Motor neuron (in vitro differentiated cells): ENCODE results near the gene RAB31. TPM values are rescaled to one million over a fixed set of nuclear protein-coding genes. Genes with fewer than 3 reads are reported as not detected.
A peak's percentile ranks its signal among the peaks of the same experiment; 100 is the strongest.

ENCODE experiments used
- ATAC-seq, 8 experiments: fragments of 200-7000 bp; cut with Tn5 transposase; replicated peaks in 6 of 8; 2 replicates each; pipeline ENCODE4 v1.8.0; 2021; ENCODE audit warnings: mild to moderate bottlenecking in 8 of 8, moderate library complexity in 8 of 8
- H3K27ac ChIP-seq, 2 donors: fragments of 250-450 bp; sonication (Bioruptor Pico); 2 replicates each; pipeline ENCODE4 v1.9.0; 2021; ENCODE audit warnings: antibody characterized with exemption in 2 of 2, mild to moderate bottlenecking in 2 of 2, moderate library complexity in 1 of 2
- H3K4me1 ChIP-seq, 2 donors: fragments of 250-450 bp; sonication (Bioruptor Pico); replicated peaks in 1 of 2; 2 replicates each; pipeline ENCODE4 v1.6.1; 2021; ENCODE audit warnings: antibody characterized with exemption in 2 of 2, mild to moderate bottlenecking in 2 of 2, moderate library complexity in 1 of 2
- H3K4me3 ChIP-seq, 5 donors: fragments of 250-450 bp; sonication (Bioruptor Pico); 2 replicates each; pipeline ENCODE4 v1.9.0; 2021; ENCODE audit warnings: antibody characterized with exemption in 5 of 5, mild to moderate bottlenecking in 5 of 5, moderate library complexity in 4 of 5
- WGBS, 10 experiments: fragments of 450-650 bp; shearing (Covaris generic); methylation state at CpG; one replicate each; pipeline ENCODE4 v1.0.0; 2022; 5-methylcytosine and 5-hydroxymethylcytosine counted together
- in situ Hi-C, 9 experiments: fragments of 400-800 bp; cut with MboI; loops; one replicate each; pipeline ENCODE4 v1.15.0; 2021; ENCODE audit warnings: low sequenced_read_pairs in 9 of 9, low pct_unique_long_range_greater_than_20kb in 2 of 9; ENCODE audit not compliant: unreplicated experiment in 9 of 9
- total RNA-seq, 8 experiments: library from RNA; unstranded; fragments of 300-600 nt; gene quantifications; 2 replicates each; pipeline versions ENCODE4 v1.2.3 to v1.2.4, GENCODE V29; 2022

RAB31 gene
- total RNA-seq, 8 experiments from 2014 or later, result 2.8 to 55.2 (median 21.1) TPM

DNA sequence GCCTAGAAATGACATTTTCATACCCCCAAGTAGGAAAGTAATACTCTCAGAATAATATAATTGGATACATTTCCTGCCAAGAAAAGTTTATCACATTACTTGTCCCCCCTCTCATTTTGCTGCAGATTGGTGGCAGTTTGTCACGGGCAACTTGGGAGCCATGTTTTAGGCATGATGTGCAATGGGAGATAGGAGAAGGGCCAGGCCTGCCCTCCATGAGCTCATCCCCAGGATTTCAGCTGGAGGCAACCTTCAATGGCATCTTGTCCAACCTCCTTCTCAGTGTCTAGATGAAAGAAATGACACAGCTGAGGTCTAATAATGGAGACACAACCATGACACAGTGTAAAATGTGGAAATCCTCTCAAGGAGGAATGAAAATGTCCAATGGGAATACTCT, 11.4 kb upstream of the RAB31 start:
- Histone ChIP-seq H3K27ac (no peak overlapping the region), H3K4me1 (no peaks in the 10 kb centered on the region), H3K4me3 (no peak overlapping the region)
- in situ Hi-C loops, result no loop called here
- no peak for ATAC-seq
- WGBS, 10 experiments, result 71 to 80% methylated on average over 1 of the region's 1 CpG; no CpG with 5 or more reads in 8 of the 10 experiments

DNA sequence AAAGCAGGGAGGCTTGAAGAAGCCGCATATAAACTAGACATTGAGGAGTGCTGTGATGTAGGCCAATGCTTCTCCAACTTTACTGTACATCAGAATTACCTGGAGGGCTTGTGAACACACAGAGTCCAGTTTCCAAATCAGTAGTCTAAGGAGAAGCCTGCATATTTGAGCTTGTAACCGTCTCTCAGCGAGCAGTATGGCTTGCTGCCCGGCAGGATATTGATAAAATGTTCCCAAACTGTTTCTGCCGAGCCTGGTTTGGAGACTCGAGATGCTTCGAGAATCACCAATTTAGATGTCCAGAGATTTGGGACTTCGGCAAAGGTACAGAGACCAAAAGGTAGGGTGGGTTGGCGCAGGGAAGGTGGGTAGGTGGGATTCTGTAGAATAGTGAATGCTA, 11.0 kb upstream of the RAB31 start:
- in situ Hi-C loops, result no loop called here
- no peak overlapping the region for H3K27ac ChIP-seq
- H3K4me3 ChIP-seq, result no peak overlapping the region
- ATAC-seq, result no peak
- H3K4me1 ChIP-seq, result no peaks in the 10 kb centered on the region
- WGBS, 10 experiments, result 79 to 100% (median 97%) methylated on average over 1 to 8 of the region's 9 CpGs; no CpG with 5 or more reads in 2 of the 10 experiments

DNA sequence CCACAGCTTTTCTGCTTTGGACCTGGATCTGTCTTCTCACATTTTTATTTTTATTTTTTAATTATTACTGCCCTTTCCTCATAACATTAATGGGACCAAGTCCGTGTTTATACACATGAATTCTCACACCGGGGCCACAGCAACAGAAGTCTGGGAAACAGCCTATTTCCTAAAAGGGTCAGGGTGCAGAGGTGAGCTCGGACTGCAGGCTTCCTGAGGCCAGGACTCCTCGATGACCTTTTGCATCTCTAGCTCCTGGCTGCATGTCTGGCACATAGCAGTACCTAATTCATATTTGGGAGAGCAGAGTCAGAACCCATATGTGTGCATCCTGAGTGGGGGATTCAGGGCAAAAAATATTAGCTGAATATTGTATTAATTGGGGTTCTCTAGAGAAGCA, 9.6 kb upstream of the RAB31 start:
- Histone ChIP-seq H3K27ac (no peak overlapping the region), H3K4me3 (no peak overlapping the region), H3K4me1 (no peaks in the 10 kb centered on the region)
- 40 to 95% (median 80%) methylated on average over 1 to 4 of the region's 4 CpGs; no CpG with 5 or more reads in 3 of the 10 experiments for WGBS, 10 experiments
- in situ Hi-C loops, result no loop called here
- no peak for ATAC-seq

DNA sequence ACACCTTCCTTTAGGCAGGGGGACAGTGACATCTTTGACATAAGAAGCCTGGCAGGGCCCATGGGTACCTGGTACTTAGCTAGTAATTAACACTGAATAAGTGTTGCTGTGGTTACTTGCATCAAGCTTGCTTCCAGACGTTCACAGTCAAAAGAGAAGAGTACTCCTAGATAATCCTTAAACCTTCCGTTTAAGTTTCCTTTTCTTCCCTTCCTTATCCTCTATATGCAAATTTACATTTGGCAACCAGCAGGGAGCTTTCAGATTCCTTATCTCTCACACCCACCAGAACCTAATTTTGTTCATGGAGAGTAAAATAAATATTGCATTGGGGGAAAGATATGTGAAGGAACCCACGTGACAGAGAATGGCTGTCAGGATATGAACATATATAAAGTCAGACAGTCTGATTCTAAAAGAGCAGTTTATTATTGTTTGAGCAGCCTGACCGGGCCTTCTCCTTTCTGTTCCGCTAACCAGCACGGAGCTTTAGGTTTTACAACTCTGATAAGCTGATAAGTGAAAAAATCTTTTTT, 7.8 kb upstream of the RAB31 start:
- ATAC-seq, result peak in 2 of 8 experiments; percentile 15 to 18
- H3K4me3 ChIP-seq, result no peak overlapping the region
- 30 to 96% (median 69%) methylated on average over 2 to 6 of the region's 6 CpGs for WGBS, 10 experiments
- peaks cover 0 to 3% of the 10 kb centered on the region in 2 donors for H3K4me1 ChIP-seq
- in situ Hi-C loops, result loop anchor here in 1 of 9 experiments (25.0 kb wide), 1 partner anchor 237 kb away; no protein-coding TSS in a partner anchor
- no peak overlapping the region for H3K27ac ChIP-seq

DNA sequence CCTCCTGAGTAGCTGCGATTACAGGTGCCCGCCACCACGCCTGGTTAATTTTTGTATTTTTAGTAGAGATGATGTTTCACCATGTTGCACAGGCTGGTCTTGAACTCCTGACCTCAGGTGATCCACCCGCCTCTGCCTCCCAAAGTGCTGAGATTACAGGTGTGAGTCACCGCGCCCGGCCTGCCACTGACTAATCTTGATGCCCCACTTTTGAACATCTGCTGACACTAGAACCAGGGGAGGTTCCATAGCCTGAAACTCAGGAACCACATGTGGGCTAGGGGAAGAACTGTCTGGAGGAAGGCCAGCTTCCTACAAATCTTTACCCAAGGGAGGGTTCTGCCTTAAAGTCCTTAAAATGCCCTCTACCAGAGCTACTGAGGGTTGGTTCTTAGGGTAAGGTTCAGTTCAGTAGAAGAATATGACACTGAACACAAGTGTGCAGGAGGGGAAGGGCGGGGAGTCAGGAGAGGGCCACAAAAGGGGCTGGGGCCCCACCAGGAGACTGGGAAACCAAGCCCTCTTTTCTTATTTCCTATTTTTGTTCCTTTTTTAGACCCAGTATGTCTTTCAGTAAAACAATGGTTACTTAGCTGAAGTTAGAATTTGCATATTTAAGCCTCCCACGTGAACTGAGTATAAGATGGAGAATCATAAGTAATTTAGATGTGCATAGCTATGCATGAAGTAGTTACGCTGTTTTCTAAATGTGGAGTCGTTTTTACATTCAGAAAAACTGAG, 6.3 kb upstream of the RAB31 start:
- peak in 3 of 8 experiments; percentile 21 to 44 (median 26) for ATAC-seq
- H3K4me3 ChIP-seq, result no peak overlapping the region
- WGBS, 10 experiments, result 0 to 100% (median 69%) methylated on average over 1 to 7 of the region's 11 CpGs; no CpG with 5 or more reads in 1 of the 10 experiments
- in situ Hi-C loops, result loop anchor here in 1 of 9 experiments (25.0 kb wide), 1 partner anchor 236 kb away; no protein-coding TSS in a partner anchor
- H3K4me1 ChIP-seq, result peaks cover 0 to 3% of the 10 kb centered on the region in 2 donors
- H3K27ac ChIP-seq, result no peak overlapping the region

DNA sequence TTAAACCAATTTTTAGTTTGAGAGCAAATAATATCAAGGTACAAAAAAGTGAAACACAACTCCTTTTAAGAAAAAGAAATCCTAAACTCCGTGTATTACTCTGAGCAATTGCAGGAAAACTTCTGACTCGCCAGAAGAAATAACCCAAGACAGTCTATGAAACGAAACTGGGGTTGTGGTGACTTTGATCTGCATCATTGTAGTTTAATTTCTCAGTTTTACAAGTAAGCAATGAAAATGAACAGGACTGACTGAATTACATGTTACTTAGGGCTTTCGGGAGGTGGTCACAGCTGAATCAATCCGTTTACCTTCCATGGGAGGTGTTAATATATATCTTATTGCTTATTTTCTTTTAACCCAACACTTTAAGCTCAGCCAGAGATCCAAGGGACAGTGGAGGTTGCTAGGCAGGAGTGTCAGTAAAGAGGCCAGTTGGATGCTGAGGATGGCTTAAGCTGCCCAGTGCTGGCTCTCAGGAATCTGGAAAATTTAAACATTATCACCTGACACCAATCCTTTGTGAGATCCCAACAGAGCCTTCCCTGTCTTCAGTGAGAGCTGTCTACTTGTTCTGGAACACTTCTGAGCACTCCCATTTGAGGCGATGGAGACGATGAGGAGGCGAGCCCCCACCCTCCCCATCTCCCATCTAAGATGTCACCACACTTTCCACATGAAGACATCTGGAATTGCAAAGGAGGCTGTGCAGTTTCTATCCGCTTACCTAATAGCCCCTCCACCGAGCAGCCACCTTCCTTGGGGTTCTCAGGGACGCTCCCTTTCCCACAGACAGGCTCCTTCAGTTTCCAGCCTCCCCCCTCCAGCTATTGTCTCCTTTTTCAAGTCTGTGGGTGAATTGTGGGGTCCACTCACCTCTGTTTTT, 3.6 kb upstream of the RAB31 start:
- ATAC-seq, result peak in 1 of 8 experiments; percentile 3
- WGBS, 10 experiments, result 63 to 100% (median 92%) methylated on average over 1 to 10 of the region's 11 CpGs
- Histone ChIP-seq H3K4me3 (no peak overlapping the region), H3K4me1 (peaks cover 3 to 10% of the 10 kb centered on the region in 2 donors), H3K27ac (no peak overlapping the region)
- in situ Hi-C loops, result loop anchor here in 1 of 9 experiments (25.0 kb wide), 1 partner anchor 233 kb away; no protein-coding TSS in a partner anchor

DNA sequence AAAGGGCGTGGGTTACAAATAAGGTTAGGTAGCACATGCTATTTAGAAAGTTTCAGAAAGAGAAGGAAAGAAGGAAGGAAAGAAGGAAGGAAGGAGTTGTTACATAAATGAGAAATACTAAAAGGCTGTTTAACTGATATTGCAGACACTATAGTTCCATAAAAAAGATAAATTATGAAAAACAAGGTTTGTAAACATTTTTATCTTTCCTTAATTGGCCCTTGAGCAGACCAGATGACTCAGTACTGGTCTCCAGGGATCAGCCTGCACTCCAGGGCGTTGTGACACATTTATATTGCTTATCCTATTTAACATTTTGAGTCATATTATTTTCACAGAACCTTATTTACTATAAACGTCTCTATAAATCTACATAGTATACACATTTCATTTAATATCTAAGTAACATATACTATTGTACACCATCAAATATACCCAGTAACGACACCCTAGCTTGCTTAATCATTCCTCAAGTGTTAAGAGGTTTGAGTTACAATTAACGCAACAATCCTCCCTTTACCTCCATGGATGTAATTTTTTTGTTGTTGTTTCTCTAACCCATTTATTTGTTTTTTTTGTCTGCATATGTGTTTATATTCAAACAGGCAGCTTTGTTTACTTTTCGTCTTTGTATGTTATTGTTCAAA, 2.8 kb upstream of the RAB31 start:
- WGBS, 10 experiments, result 8 to 100% (median 68%) methylated on average over 1 to 6 of the region's 6 CpGs
- Histone ChIP-seq H3K27ac (no peak overlapping the region), H3K4me3 (no peak overlapping the region), H3K4me1 (peaks cover 3 to 14% of the 10 kb centered on the region in 2 donors)
- peak in 7 of 8 experiments; percentile 10 to 51 (median 37) for ATAC-seq
- in situ Hi-C loops, result loop anchor here in 1 of 9 experiments (25.0 kb wide), 1 partner anchor 232 kb away; no protein-coding TSS in a partner anchor

DNA sequence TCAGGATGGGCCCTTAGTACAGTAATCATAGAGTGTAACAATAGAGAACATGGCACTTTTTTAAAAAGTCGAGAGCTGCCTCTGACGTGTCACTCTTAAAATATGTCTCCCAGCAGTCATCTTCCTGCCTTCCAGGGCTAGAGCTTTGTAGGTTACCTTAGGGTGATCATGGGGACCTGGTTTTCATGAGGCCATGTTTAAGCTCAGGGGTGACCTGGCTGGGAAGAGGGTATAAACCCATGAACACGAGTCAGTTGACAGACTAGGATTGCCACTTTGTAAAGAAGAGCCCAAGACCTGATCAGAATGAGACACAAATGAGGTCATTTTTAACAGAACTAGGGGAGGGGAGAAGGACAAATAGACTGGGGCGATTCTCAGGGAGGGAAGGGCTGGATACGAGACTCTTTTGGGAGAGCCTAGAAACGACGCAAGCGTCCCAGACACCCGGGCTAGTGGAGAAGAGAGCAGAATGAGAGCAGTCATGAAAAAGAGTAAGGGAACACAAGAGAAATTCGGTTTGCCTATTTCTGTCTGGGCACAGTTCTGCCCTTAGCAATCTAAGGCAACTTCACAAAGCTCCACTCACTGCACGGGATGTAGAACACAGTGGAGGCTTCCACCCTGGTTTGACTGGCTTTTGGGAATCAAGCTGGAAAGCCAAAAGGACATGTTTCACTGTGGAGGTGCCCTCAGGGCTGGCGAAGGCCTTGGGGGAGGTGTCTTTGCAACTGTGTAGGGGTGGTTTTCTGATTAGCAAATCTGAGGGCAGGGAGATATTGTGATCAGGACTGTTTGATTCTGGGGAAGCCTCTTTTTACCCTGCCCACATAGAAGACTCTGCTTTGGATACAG, 1.8 kb upstream of the RAB31 start:
- no peak overlapping the region for H3K27ac ChIP-seq
- H3K4me1 ChIP-seq, result peaks cover 3 to 14% of the 10 kb centered on the region in 2 donors
- in situ Hi-C loops, result loop anchor here in 1 of 9 experiments (25.0 kb wide), 1 partner anchor 231 kb away; no protein-coding TSS in a partner anchor
- H3K4me3 ChIP-seq, result no peak overlapping the region
- no peak for ATAC-seq
- 33 to 89% (median 79%) methylated on average over 1 to 7 of the region's 12 CpGs for WGBS, 10 experiments

DNA sequence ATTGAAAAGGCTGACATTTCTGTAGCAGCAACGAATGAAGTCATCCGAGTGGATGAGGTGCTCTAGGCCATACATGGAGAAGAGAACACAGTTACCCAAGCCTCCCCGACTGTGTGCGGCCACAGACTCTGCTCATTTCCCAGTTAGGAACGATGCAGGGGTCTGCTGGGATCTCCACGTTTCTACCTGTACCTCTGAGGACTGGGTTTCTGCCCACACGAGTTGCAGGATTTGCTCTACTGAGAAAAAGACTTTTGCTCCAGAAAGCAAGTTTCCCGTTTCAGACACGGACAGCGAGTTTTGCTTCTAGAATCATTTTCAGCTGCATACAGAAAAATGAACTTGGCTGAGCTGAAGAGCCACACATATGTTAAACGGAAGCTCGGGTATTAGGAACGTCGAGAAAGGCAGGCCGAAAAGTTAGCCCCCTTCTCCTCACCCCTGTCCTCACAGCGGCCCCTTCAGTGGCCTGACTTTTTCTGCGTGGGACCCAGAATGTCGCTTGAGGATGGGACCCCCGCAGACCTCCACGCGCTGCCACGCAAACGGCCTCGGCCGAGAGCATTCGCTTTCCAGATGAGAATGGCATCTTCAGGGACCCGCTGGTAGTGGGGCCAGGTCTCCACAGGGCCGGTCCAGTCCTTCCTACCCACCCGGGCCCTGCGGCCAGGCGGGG, 582 bp upstream of the RAB31 start:
- ATAC-seq, result peak in 2 of 8 experiments; percentile 3 to 4
- H3K4me1 ChIP-seq, result peaks cover 3 to 14% of the 10 kb centered on the region in 2 donors
- WGBS, 10 experiments, result 27 to 90% (median 47%) methylated on average over 1 to 24 of the region's 31 CpGs; no CpG with 5 or more reads in 2 of the 10 experiments
- H3K4me3 ChIP-seq, result peak overlapping the region; percentile 39 to 64 (median 60)
- in situ Hi-C loops, result loop anchor here in 1 of 9 experiments (25.0 kb wide), 1 partner anchor 230 kb away; no protein-coding TSS in a partner anchor
- H3K27ac ChIP-seq, result peak overlapping the region in 1 of 2 donors; percentile 5

DNA sequence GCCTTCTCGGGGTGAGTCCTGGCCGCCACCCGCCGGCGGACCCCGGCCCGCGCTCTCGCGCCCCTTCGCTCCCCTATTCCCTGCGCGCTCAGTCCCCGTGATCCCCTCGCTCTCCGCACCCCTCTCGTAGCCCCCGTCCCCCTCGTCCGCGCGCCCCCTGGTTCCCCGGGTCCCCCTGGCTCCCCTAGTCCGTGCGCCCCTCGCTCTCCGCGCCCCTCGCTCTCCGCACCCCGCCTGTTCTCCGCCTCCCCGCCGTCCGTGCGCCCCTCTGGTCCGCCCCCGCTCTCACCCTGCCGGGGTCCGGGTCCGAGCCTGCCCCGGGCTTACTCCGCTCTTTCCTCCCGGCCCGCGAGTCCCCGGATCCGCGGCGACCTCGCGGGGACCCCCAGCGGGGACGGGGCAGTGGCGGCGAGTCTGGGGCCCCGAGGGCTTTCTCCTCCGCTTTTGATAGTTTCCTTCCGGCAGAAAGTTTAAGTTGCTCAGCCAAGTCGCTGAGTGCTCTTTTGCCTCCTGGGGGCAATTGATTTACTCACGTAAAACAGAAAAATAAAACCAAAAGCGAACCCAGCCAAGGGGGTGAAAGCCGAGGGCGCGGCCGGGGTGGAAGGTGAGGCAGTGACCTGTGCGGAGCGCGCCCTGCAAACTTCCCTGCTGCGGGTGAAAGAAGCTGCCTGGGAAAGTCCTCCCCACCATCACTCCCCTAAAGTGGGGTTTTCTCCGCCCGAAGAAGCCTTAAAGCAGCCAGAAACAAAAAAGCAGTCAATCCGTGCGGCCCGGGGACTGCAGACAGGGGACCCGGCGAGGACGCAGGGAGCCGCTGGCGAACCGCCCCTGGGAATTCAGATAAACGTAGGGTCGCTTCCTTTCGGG, 568 bp downstream of the RAB31 start:
- peak in 5 of 8 experiments; percentile 6 to 37 (median 20) for ATAC-seq
- Histone ChIP-seq H3K4me1 (peaks cover 3 to 14% of the 10 kb centered on the region in 2 donors), H3K4me3 (peak overlapping the region; percentile 39 to 64 (median 60)), H3K27ac (peak overlapping the region in 1 of 2 donors; percentile 10)
- WGBS, 10 experiments, result 0 to 13% (median 0%) methylated on average over 3 to 22 of the region's 84 CpGs; no CpG with 5 or more reads in 3 of the 10 experiments
- in situ Hi-C loops, result loop anchor here in 1 of 9 experiments (25.0 kb wide), 1 partner anchor 229 kb away; no protein-coding TSS in a partner anchor
